Stimulated activated CD4-positive, alpha-beta T cell treated with anti-CD3 and anti-CD28 coated beads, Interleukin-1b, Interleukin-23, amount 100 ng/mL, for 4 hours (primary cell): ENCODE results near the gene PKIG.

Experiments
- DNase-seq, 2 donors: peaks; one replicate each; pipeline ENCODE4 v3.0.0-alpha.2; 2020; ENCODE audit warnings: low read depth in 2 of 2

The PKIG gene

GRCh38 chr20:44662261-44662660, 79.9 kb downstream of the PKIG start:
- DNase-seq, result no peak

GRCh38 chr20:44664131-44664530, 81.8 kb downstream of the PKIG start:
- DNase-seq, result no peak

GRCh38 chr20:44666066-44666465, 83.7 kb downstream of the PKIG start:
- DNase-seq, result no peak
